H1 (cell line): ENCODE results near the gene SLC25A30. TPM values are rescaled to one million over a fixed set of nuclear protein-coding genes. Genes with fewer than 3 reads are reported as not detected.
A peak's percentile ranks its signal among the peaks of the same experiment; 100 is the strongest.

Source experiments
- CTCF ChIA-PET: fragments of 300-600 bp; sonication (Branson Sonifier 250); formaldehyde crosslinking; loops from one replicate; lab custom pipeline; 2021; ENCODE audit not compliant: partially characterized antibody; lab: Charles Lee
- POLR2A ChIA-PET: fragments of 300-600 bp; sonication (Branson Sonifier 250); formaldehyde crosslinking; loops from one replicate; lab custom pipeline; 2021; ENCODE audit warnings: inconsistent platforms; ENCODE audit not compliant: partially characterized antibody; lab: Charles Lee
- DNase-seq, 2 experiments: peaks; one replicate each; pipeline versions ENCODE4 v3.0.0 to v3.0.0-alpha.2; 2010 to 2022; ENCODE audit warnings: low spot score in 2 of 2, low read depth in 1 of 2, mixed read lengths in 1 of 2
- FAIRE-seq: peaks from 2 replicates; lab custom pipeline; 2011; peaks lifted over from hg19 to GRCh38; lab: Jason Lieb, UNC
- H2AFZ ChIP-seq: 2 replicates; pipeline ENCODE4 v1.8.1; 2012; ENCODE audit warnings: low read length, inconsistent platforms
- H2AK5ac ChIP-seq: 2 replicates; pipeline ENCODE4 v1.6.1; 2013; ENCODE audit warnings: low read depth, low read length
- H2BK120ac ChIP-seq: replicated peaks from 2 replicates; pipeline ENCODE3; 2013; ENCODE audit warnings: low read depth, low read length, inconsistent platforms
- H2BK12ac ChIP-seq: 2 replicates; pipeline ENCODE4 v1.6.1; 2013; ENCODE audit warnings: low read depth, low read length
- H2BK15ac ChIP-seq: 2 replicates; pipeline ENCODE4 v1.6.1; 2013; ENCODE audit warnings: low read length
- H2BK20ac ChIP-seq: 2 replicates; pipeline ENCODE4 v1.6.1; 2013; ENCODE audit warnings: low read length
- H2BK5ac ChIP-seq: 2 replicates; pipeline ENCODE4 v1.6.1; 2013; ENCODE audit warnings: low read depth, low read length
- H3K14ac ChIP-seq: 2 replicates; pipeline ENCODE4 v1.6.1; 2013; ENCODE audit warnings: inconsistent platforms; ENCODE audit not compliant: insufficient read length
- H3K18ac ChIP-seq: 2 replicates; pipeline ENCODE4 v1.6.1; 2013; ENCODE audit warnings: low read length; ENCODE audit errors: extremely low read depth
- H3K23ac ChIP-seq: 2 replicates; pipeline ENCODE4 v1.6.1; 2013; ENCODE audit warnings: inconsistent platforms; ENCODE audit not compliant: insufficient read length
- H3K23me2 ChIP-seq: 2 replicates; pipeline ENCODE4 v1.6.1; 2013; ENCODE audit warnings: low read depth, low read length
- H3K27ac ChIP-seq: 2 replicates; pipeline ENCODE4 v1.6.1; 2011; ENCODE audit warnings: low read depth, low read length, inconsistent platforms
- H3K27me3 ChIP-seq, 4 experiments: replicated peaks in 1 of 4; 1 replicate in 1 of 4; 2 replicates in 3 of 4; pipeline versions ENCODE4 v1.6.1 to v1.8.1; 2011 to 2013; ENCODE audit warnings: low read length in 3 of 4, mild to moderate bottlenecking in 3 of 4, inconsistent platforms in 2 of 4, mixed read lengths in 2 of 4, moderate library complexity in 1 of 4; ENCODE audit not compliant: control insufficient read depth in 3 of 4, insufficient read depth in 3 of 4; ENCODE audit errors: extremely low read depth in 1 of 4
- H3K36me3 ChIP-seq, 4 experiments: 2 replicates each; pipeline versions ENCODE4 v1.6.1 to v1.8.1; 2011 to 2013; ENCODE audit warnings: mild to moderate bottlenecking in 4 of 4, low read length in 3 of 4, moderate library complexity in 2 of 4, control low read depth in 1 of 4, inconsistent platforms in 1 of 4; ENCODE audit not compliant: insufficient read depth in 4 of 4, control insufficient read depth in 2 of 4
- H3K4ac ChIP-seq: replicated peaks from 2 replicates; pipeline ENCODE3; 2013; ENCODE audit warnings: low read length, low read depth, mixed read lengths, inconsistent platforms; ENCODE audit not compliant: insufficient read length
- H3K4me1 ChIP-seq, 4 experiments: replicated peaks in 1 of 4; 1 replicate in 1 of 4; 2 replicates in 3 of 4; pipeline versions ENCODE4 v1.6.1 to v1.8.1; 2011 to 2013; ENCODE audit warnings: low read length in 3 of 4, inconsistent platforms in 2 of 4, mixed read lengths in 1 of 4; ENCODE audit not compliant: insufficient read depth in 4 of 4, control insufficient read depth in 3 of 4
- H3K4me2 ChIP-seq, 2 experiments: 2 replicates each; pipeline versions ENCODE4 v1.6.1 to v1.8.1; 2011 to 2013; ENCODE audit warnings: low read depth in 2 of 2, low read length in 2 of 2, control low read depth in 1 of 2, inconsistent platforms in 1 of 2, mild to moderate bottlenecking in 1 of 2; ENCODE audit not compliant: insufficient read depth in 1 of 2
- H3K4me3 ChIP-seq, 4 experiments: fragments of 200-600, 300-600 bp in 1 of 4; sonication (generic), shearing (Covaris generic), sonication (Bioruptor Twin) in 1 of 4; 2 replicates each; pipeline versions ENCODE4 v1.5.1 to v1.8.1; 2011 to 2016; ENCODE audit warnings: low read length in 4 of 4, low read depth in 3 of 4, control low read depth in 2 of 4, inconsistent platforms in 2 of 4, mild to moderate bottlenecking in 2 of 4, mixed read lengths in 1 of 4, moderate library complexity in 1 of 4; ENCODE audit not compliant: insufficient read depth in 2 of 4; ENCODE audit errors: extremely low read depth in 1 of 4
- H3K56ac ChIP-seq: replicated peaks from 2 replicates; pipeline ENCODE3; 2013; ENCODE audit warnings: low read depth, mild to moderate bottlenecking, mixed read lengths, low read length, inconsistent platforms; ENCODE audit not compliant: insufficient read length
- H3K79me1 ChIP-seq: 2 replicates; pipeline ENCODE4 v1.6.1; 2013; ENCODE audit warnings: low read depth, low read length, control low read depth
- H3K79me2 ChIP-seq, 2 experiments: 2 replicates each; pipeline versions ENCODE4 v1.6.1 to v1.8.1; 2012 to 2013; ENCODE audit warnings: low read length in 2 of 2, mild to moderate bottlenecking in 2 of 2, inconsistent platforms in 1 of 2; ENCODE audit not compliant: insufficient read depth in 2 of 2, control insufficient read depth in 1 of 2
- H3K9ac ChIP-seq, 4 experiments: replicated peaks in 1 of 4; 1 replicate in 1 of 4; 2 replicates in 3 of 4; pipeline versions ENCODE4 v1.6.1 to v1.8.1; 2011 to 2013; ENCODE audit warnings: low read depth in 3 of 4, low read length in 3 of 4, control low read depth in 2 of 4, mild to moderate bottlenecking in 2 of 4, moderate library complexity in 2 of 4, inconsistent platforms in 1 of 4; ENCODE audit errors: extremely low read depth in 1 of 4
- H3K9me3 ChIP-seq, 2 experiments: 2 replicates each; pipeline versions ENCODE4 v1.6.1 to v1.8.1; 2012 to 2013; ENCODE audit warnings: mild to moderate bottlenecking in 2 of 2, moderate library complexity in 2 of 2, control low read depth in 1 of 2, inconsistent platforms in 1 of 2, low read depth in 1 of 2, low read length in 1 of 2, mixed read lengths in 1 of 2; ENCODE audit not compliant: insufficient read depth in 2 of 2
- H4K20me1 ChIP-seq, 2 experiments: replicated peaks in 1 of 2; 2 replicates each; pipeline versions ENCODE3 to v1.8.1; 2011 to 2013; ENCODE audit warnings: inconsistent platforms in 2 of 2, low read length in 2 of 2, mild to moderate bottlenecking in 1 of 2; ENCODE audit not compliant: insufficient read depth in 2 of 2, control insufficient read depth in 1 of 2
- H4K5ac ChIP-seq: 2 replicates; pipeline ENCODE4 v1.6.1; 2013; ENCODE audit warnings: low read length, low read depth, mixed read lengths, inconsistent platforms; ENCODE audit not compliant: insufficient read length
- H4K8ac ChIP-seq: 2 replicates; pipeline ENCODE4 v1.8.0; 2013; ENCODE audit warnings: mild to moderate bottlenecking, moderate library complexity, low read length, inconsistent platforms; ENCODE audit not compliant: insufficient read depth; ENCODE audit errors: extremely low read depth
- H4K91ac ChIP-seq: replicated peaks from 2 replicates; pipeline ENCODE3; 2013; ENCODE audit warnings: low read length, mixed read lengths, inconsistent platforms; ENCODE audit not compliant: insufficient read length
- CBX8 ChIP-seq: fragments of 300-800, 300-1000 bp; sonication (generic); IDR thresholded peaks from 2 replicates; pipeline ENCODE4 v1.7.1; 2016; ENCODE audit warnings: low read depth, low read length, borderline replicate concordance
- E2F6 ChIP-seq: IDR thresholded peaks from 2 replicates; pipeline ENCODE4 v1.6.1; 2012; ENCODE audit warnings: inconsistent platforms
- GTF2F1 ChIP-seq: IDR thresholded peaks from 2 replicates; pipeline ENCODE4 v1.6.1; 2012; ENCODE audit warnings: low read depth, low read length, improper control_type of control experiment, borderline replicate concordance
- KDM5A ChIP-seq: fragments of 200-600 bp; IDR thresholded peaks from 2 replicates; pipeline ENCODE4 v1.7.1; 2012; ENCODE audit warnings: mild to moderate bottlenecking, low read length, inconsistent platforms, mixed read lengths
- NANOG ChIP-seq: IDR thresholded peaks from 2 replicates; pipeline ENCODE4 v1.6.1; 2011; ENCODE audit warnings: low read length, low read depth, mild to moderate bottlenecking, inconsistent platforms; ENCODE audit not compliant: insufficient read depth, poor library complexity, severe bottlenecking
- WGBS, 2 experiments: shearing (Covaris generic) in 1 of 2; methylation state at CpG; one replicate each; pipeline versions ENCODE4 v1.1.6 to v1.1.7; 2013 to 2015; ENCODE audit warnings: low lambda C conversion rate in 2 of 2, mixed read lengths in 2 of 2, inconsistent platforms in 1 of 2, low coverage in 1 of 2, missing lambda C conversion rate in 1 of 2; ENCODE audit not compliant: insufficient replicate concordance in 2 of 2, insufficient coverage in 1 of 2, insufficient read length in 1 of 2; ENCODE audit errors: extremely low coverage in 1 of 2, missing lambda C conversion rate in 1 of 2; 5-methylcytosine and 5-hydroxymethylcytosine counted together
- polyA plus RNA-seq, 7 experiments: library from polyadenylated mRNA; depleted of rRNA in 3 of 7; stranded (reverse) in 5 of 7; unstranded in 2 of 7; fragments of >200 nt in 5 of 7; fragments of 200-250 nt in 2 of 7; gene quantifications; 1 replicate in 5 of 7; 2 replicates in 1 of 7; 4 replicates in 1 of 7; pipeline versions ENCODE4 v1.2.1 to v1.2.3, GENCODE V29; 2011 to 2013; ENCODE audit warnings: missing spikeins in 2 of 7, mixed read lengths in 2 of 7
- total RNA-seq: library from RNA; stranded (reverse); fragmentation: NEBNext Ultra II Directional; extraction: Animal tissue kit (Norgen Biotek cat#: 25700); gene quantifications from 2 replicates; pipeline ENCODE4 v1.2.1, GENCODE V29; 2021

The SLC25A30 gene
- total and polyA plus RNA-seq, 2 of the 8 experiments (the other 6 are each of a cell fraction or from before 2014, with no cell fraction given) = 2.1 to 8.7 TPM

DNA sequence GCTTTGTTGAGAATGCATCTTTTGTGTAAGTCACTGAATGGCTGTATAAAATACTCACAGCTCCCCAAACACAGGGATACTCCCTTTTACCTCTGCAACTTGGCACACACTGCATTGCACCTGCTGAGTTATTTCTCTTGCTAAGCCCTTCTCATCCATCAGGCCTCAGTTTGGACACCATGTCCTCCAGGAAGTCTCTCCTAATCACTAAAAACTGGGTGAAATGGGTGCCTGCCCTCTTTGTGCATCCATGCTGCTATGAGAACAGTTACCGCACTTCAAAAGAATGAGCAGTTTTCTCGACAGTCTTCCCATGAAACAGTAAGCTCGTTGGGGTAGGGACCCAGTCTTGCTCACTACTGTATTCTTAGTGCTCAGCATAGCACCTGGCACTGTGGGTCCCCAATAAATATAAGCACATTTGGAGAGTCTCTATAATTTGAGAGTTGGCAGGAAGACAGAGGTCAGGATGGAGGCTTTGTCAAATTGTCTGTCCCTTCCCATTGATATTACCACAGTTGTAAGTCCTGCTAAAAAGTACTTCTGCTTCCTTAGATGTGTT lies 4.6 kb upstream of the SLC25A30 start:
- no peaks in the 10 kb centered on the region for H3K79me2 ChIP-seq
- DNase-seq (peak in 1 of 2 experiments; percentile 47), FAIRE-seq (no peak)
- no peak overlapping the region for H2BK12ac ChIP-seq
- no peak overlapping the region for H3K4me2 ChIP-seq
- H2BK120ac ChIP-seq = no peak overlapping the region
- H2BK15ac ChIP-seq = no peak overlapping the region
- no peak overlapping the region for H4K8ac ChIP-seq
- no peaks in the 10 kb centered on the region; the same call in 1 of the 2 replicates for H3K23me2 ChIP-seq
- no peak for TF ChIP-seq E2F6
- TF ChIP-seq CBX8 = no peak
- TF ChIP-seq GTF2F1 = no peak
- no peak for TF ChIP-seq KDM5A
- TF ChIP-seq NANOG = no peak
- CTCF ChIA-PET = interaction anchor here (1.0 kb wide), 1 partner anchor 52 kb away, joined by 3 read pairs; no protein-coding TSS in a partner anchor
- no peaks in the 10 kb centered on the region for H4K20me1 ChIP-seq
- no peak overlapping the region for H2BK5ac ChIP-seq
- H2BK20ac ChIP-seq = no peak overlapping the region
- H3K79me1 ChIP-seq = no peaks in the 10 kb centered on the region
- no peaks in the 10 kb centered on the region for H3K4me1 ChIP-seq
- no peak overlapping the region for H4K5ac ChIP-seq
- H3K27ac ChIP-seq = no peak overlapping the region
- no peak overlapping the region for H2AFZ ChIP-seq
- no peak overlapping the region for H3K4me3 ChIP-seq
- 91% methylated on average over 3 of the region's 3 CpGs; no CpG with 5 or more reads in 1 of the 2 experiments for WGBS, 2 experiments
- H4K91ac ChIP-seq = no peak overlapping the region
- POLR2A ChIA-PET = interaction anchor here (1.9 kb wide), 1 partner anchor 82 kb away, joined by 5 read pairs; the partner anchor contains the start of gene TPT1
- no peak overlapping the region for H2AK5ac ChIP-seq
- H3K9me3 ChIP-seq = no peaks in the 10 kb centered on the region
- H3K36me3 ChIP-seq = no peaks in the 10 kb centered on the region
- no peak overlapping the region for H3K18ac ChIP-seq
- H3K4ac ChIP-seq = no peak overlapping the region
- H3K14ac ChIP-seq = no peak overlapping the region
- H3K9ac ChIP-seq = no peak overlapping the region
- no peaks in the 10 kb centered on the region for H3K27me3 ChIP-seq
- H3K23ac ChIP-seq = no peak overlapping the region
- H3K56ac ChIP-seq = no peak overlapping the region
